GM12878 (cell line): ENCODE measurements around the gene TRIM46.

Experiments used
- BHLHE40 ChIP-seq, 2 experiments: fragments of 450-650 bp in 1 of 2; IDR thresholded peaks; 2 replicates each; pipeline ENCODE4 v1.6.1; 2011 to 2017; ENCODE audit warnings: low read depth in 2 of 2, borderline replicate concordance in 1 of 2, improper control_type of control experiment in 1 of 2, low read length in 1 of 2, mild to moderate bottlenecking in 1 of 2
- FOXK2 ChIP-seq: fragments of 450-650 bp; IDR thresholded peaks from 2 replicates; pipeline ENCODE4 v1.6.1; 2017; ENCODE audit warnings: mild to moderate bottlenecking, moderate library complexity
- FOXM1 ChIP-seq: IDR thresholded peaks from 2 replicates; pipeline ENCODE4 v1.6.1; 2012; ENCODE audit warnings: low read depth, mild to moderate bottlenecking, inconsistent platforms, low read length, moderate library complexity
- POLR2A ChIP-seq: IDR thresholded peaks from 2 replicates; pipeline ENCODE4 v1.6.1; 2011; ENCODE audit warnings: low read depth, mild to moderate bottlenecking, low read length
- SIN3A ChIP-seq: IDR thresholded peaks from 2 replicates; pipeline ENCODE4 v1.6.1; 2012; ENCODE audit warnings: low read depth, low read length, improper control_type of control experiment
- SRF ChIP-seq, 2 experiments: IDR thresholded peaks; 2 replicates each; pipeline ENCODE4 v1.6.1; 2011; ENCODE audit warnings: low read depth in 2 of 2, low read length in 2 of 2, mild to moderate bottlenecking in 1 of 2, moderate library complexity in 1 of 2
- TF ChIP-seq, protein P1 (sequence below), 3 experiments: IDR thresholded peaks in 2 of 3; conservative IDR thresholded peaks in 1 of 3; 2 replicates each; pipeline ENCODE4 v1.5.1; 2011; ENCODE audit warnings: low read depth in 3 of 3, low read length in 3 of 3, mild to moderate bottlenecking in 3 of 3, control low read depth in 2 of 3, moderate library complexity in 2 of 3, inconsistent platforms in 1 of 3, mixed read lengths in 1 of 3; ENCODE audit not compliant: control insufficient read depth in 2 of 3, insufficient read depth in 1 of 3; ENCODE audit errors: extremely low read depth in 1 of 3

DNA sequence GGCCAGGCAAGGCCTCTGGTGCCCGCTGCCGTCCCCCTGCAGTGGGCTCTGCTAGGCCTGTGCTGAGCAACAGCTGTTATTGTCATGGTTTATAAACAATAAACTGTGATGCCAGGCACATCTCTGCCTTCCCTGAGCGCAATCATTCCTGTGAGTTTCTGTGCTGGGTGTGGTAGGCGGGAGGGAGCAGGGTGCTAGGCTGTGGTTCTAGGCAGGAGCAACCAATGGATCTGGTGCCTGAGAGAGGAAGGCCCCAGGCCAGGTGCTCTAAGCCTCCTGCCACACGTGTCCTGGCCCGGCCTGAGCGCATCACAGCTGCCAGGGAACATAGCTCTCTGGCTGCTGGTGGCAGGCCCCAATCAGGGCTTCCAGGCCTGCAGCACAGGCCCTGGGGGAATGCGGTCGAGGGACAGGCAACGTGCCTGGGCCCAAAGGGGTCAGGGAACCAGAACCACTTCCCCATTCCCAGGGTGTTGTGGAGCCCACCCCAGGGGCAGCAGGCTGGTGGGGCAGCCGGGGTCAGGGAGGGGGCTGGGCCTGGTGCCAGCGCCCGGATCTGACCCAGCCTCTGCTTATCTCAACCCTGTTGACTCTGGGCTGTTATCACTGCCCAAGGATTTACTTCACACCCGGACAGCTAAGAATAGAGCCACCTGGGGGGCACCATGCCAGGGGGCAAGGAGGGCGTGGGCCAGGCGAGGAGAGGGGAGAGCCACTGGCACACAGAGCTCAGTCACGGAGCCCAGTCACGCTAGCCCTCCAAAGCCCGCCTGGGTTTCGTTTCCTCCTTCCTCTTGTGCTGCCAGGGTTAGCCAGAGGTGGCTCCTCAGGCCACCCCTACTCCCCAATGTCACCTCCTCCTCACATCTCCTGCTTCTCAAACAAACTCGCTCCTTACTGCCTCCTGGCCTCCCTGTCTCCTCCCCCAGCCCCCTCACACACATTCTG lies 11.5 kb downstream of the TRIM46 start:
- TF ChIP-seq, protein P1, sequence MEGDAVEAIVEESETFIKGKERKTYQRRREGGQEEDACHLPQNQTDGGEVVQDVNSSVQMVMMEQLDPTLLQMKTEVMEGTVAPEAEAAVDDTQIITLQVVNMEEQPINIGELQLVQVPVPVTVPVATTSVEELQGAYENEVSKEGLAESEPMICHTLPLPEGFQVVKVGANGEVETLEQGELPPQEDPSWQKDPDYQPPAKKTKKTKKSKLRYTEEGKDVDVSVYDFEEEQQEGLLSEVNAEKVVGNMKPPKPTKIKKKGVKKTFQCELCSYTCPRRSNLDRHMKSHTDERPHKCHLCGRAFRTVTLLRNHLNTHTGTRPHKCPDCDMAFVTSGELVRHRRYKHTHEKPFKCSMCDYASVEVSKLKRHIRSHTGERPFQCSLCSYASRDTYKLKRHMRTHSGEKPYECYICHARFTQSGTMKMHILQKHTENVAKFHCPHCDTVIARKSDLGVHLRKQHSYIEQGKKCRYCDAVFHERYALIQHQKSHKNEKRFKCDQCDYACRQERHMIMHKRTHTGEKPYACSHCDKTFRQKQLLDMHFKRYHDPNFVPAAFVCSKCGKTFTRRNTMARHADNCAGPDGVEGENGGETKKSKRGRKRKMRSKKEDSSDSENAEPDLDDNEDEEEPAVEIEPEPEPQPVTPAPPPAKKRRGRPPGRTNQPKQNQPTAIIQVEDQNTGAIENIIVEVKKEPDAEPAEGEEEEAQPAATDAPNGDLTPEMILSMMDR (IDR thresholded peaks at IDR 0.05 in 2 of 3, conservative IDR thresholded peaks at IDR 0.05 in 1 of 3; ENCODE audit: control insufficient read depth in 2 of 3, extremely low read depth in 1 of 3, insufficient read depth in 1 of 3, low read depth in 3 of 3, low read length in 3 of 3): peak; percentile 19 to 28 (median 28); a peak in 3 of 6 replicates
- no peak for TF ChIP-seq SIN3A
- TF ChIP-seq SRF (IDR thresholded peaks at IDR 0.05; ENCODE audit: low read depth in 2 of 2, low read length in 2 of 2): no peak
- TF ChIP-seq FOXM1: no peak
- TF ChIP-seq FOXK2: no peak
- TF ChIP-seq POLR2A: peak; percentile 65
- TF ChIP-seq BHLHE40 (IDR thresholded peaks at IDR 0.05; ENCODE audit: borderline replicate concordance in 1 of 2, low read depth in 2 of 2, low read length in 1 of 2): peak; percentile 59 to 82; a peak in 3 of 4 replicates
